SK-N-SH (cell line): ENCODE data around the gene SRA1.

ENCODE experiments used
- GABPA ChIP-seq: IDR thresholded peaks from 2 replicates; pipeline ENCODE4 v1.4.0; 2012; ENCODE audit warnings: low read depth, mild to moderate bottlenecking
- RXRA ChIP-seq: IDR thresholded peaks from 2 replicates; pipeline ENCODE4 v1.4.0; 2012; ENCODE audit warnings: low read depth, mild to moderate bottlenecking, borderline replicate concordance
- TCF12 ChIP-seq: IDR thresholded peaks from 2 replicates; pipeline ENCODE4 v1.4.0; 2012
- TF ChIP-seq, protein P1 (sequence below): fragments of 200-600 bp; sonication (generic); IDR thresholded peaks from 2 replicates; pipeline ENCODE4 v1.6.1; 2017; ENCODE audit warnings: antibody characterized with exemption, mild to moderate bottlenecking, moderate library complexity

DNA sequence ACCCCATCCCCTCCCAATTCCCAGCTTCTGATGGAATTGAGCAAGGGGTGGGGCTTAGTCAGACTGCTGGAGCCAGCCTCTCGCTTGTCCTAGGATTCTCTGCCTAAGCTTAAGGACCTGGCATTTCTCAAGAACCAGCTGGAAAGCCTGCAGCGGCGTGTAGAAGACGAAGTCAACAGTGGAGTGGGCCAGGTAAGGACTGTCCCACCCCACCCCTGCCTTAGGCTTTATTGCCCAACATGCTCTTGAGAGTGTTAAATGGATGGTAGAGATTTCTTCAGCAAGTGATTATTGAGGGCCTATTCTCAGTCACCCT, 8.5 kb upstream of the SRA1 start:
- TF ChIP-seq, protein P1, sequence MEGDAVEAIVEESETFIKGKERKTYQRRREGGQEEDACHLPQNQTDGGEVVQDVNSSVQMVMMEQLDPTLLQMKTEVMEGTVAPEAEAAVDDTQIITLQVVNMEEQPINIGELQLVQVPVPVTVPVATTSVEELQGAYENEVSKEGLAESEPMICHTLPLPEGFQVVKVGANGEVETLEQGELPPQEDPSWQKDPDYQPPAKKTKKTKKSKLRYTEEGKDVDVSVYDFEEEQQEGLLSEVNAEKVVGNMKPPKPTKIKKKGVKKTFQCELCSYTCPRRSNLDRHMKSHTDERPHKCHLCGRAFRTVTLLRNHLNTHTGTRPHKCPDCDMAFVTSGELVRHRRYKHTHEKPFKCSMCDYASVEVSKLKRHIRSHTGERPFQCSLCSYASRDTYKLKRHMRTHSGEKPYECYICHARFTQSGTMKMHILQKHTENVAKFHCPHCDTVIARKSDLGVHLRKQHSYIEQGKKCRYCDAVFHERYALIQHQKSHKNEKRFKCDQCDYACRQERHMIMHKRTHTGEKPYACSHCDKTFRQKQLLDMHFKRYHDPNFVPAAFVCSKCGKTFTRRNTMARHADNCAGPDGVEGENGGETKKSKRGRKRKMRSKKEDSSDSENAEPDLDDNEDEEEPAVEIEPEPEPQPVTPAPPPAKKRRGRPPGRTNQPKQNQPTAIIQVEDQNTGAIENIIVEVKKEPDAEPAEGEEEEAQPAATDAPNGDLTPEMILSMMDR, result no peak
- TF ChIP-seq GABPA, result no peak
- TF ChIP-seq TCF12, result no peak
- TF ChIP-seq RXRA, result no peak
